PC-9 (cell line): ENCODE results near the gene KRT77. TPM values are rescaled to one million over a fixed set of nuclear protein-coding genes. Genes with fewer than 3 reads are reported as not detected.

ENCODE experiments used
- BruUV-seq: library from RNA; stranded (reverse); fragments of 400-500 nt; replicated peaks from 2 replicates; lab custom pipeline; 2021; lab: Mats Ljungman, UMichigan
- CTCF ChIA-PET: fragments of 300-600 bp; sonication (Branson Sonifier 250); formaldehyde crosslinking; loops from one replicate; lab custom pipeline; 2022; ENCODE audit warnings: antibody characterized with exemption; lab: Charles Lee
- POLR2A ChIA-PET: fragments of 300-600 bp; sonication (Branson Sonifier 250); formaldehyde crosslinking; loops from one replicate; lab custom pipeline; 2022; ENCODE audit warnings: antibody characterized with exemption; ENCODE audit not compliant: unreplicated experiment; lab: Charles Lee
- DNase-seq, 2 experiments: peaks; one replicate each; pipeline versions ENCODE4 v3.0.0 to v3.0.0-alpha.2; 2015 to 2022; ENCODE audit warnings: mixed read lengths in 1 of 2
- H2AFZ ChIP-seq: fragments of 200-600 bp; sonication (generic); 2 replicates; pipeline ENCODE4 v1.8.1; 2017; ENCODE audit warnings: antibody characterized with exemption
- H3F3A ChIP-seq: fragments of 200-600 bp; sonication (generic); 2 replicates; pipeline ENCODE4 v1.8.1; 2017; ENCODE audit warnings: antibody characterized with exemption, mild to moderate bottlenecking, low read depth; ENCODE audit not compliant: insufficient read depth
- H3K27ac ChIP-seq: fragments of 200-600 bp; sonication (generic); 2 replicates; pipeline ENCODE4 v1.6.1; 2016; ENCODE audit warnings: mixed run types
- H3K27me3 ChIP-seq: fragments of 200-600 bp; sonication (generic); 2 replicates; pipeline ENCODE4 v1.6.1; 2016; ENCODE audit warnings: low read depth, mixed run types; ENCODE audit not compliant: insufficient read depth
- H3K36me3 ChIP-seq: fragments of 200-600 bp; sonication (generic); 2 replicates; pipeline ENCODE4 v1.6.1; 2016; ENCODE audit warnings: low read depth, mixed run types
- H3K4me1 ChIP-seq: fragments of 200-600 bp; sonication (generic); replicated peaks from 2 replicates; pipeline ENCODE4 v1.6.1; 2016; ENCODE audit warnings: mixed run types; ENCODE audit not compliant: insufficient read depth
- H3K4me2 ChIP-seq: fragments of 200-600 bp; sonication (generic); 2 replicates; pipeline ENCODE4 v1.6.1; 2017; ENCODE audit warnings: mixed run types
- H3K4me3 ChIP-seq: fragments of 200-600 bp; sonication (generic); 2 replicates; pipeline ENCODE4 v1.6.1; 2016; ENCODE audit warnings: mixed run types
- H3K79me2 ChIP-seq: fragments of 200-600 bp; sonication (generic); 2 replicates; pipeline ENCODE4 v1.6.1; 2017; ENCODE audit warnings: low read depth, mixed run types
- H3K9me2 ChIP-seq: fragments of 200-600 bp; sonication (generic); 2 replicates; pipeline ENCODE4 v1.8.1; 2017; ENCODE audit warnings: mild to moderate bottlenecking; ENCODE audit not compliant: insufficient read depth
- H3K9me3 ChIP-seq: fragments of 200-600 bp; sonication (generic); 2 replicates; pipeline ENCODE4 v1.8.1; 2016; ENCODE audit warnings: low read depth; ENCODE audit not compliant: insufficient read depth
- H4K20me1 ChIP-seq: fragments of 200-600 bp; sonication (generic); 2 replicates; pipeline ENCODE4 v1.8.1; 2017; ENCODE audit not compliant: insufficient read depth
- CTCF ChIP-seq: fragments of 200-600 bp; sonication (generic); conservative IDR thresholded peaks from 2 replicates; pipeline ENCODE4 v1.6.1; 2017; ENCODE audit warnings: mixed run types, antibody characterized with exemption, mild to moderate bottlenecking, moderate library complexity
- EZH2 ChIP-seq: fragments of 200-600 bp; sonication (generic); IDR thresholded peaks from 2 replicates; pipeline ENCODE4 v1.8.0; 2017; ENCODE audit warnings: antibody characterized with exemption, low read depth
- intact Hi-C: fragments of 100-400 bp; cut with micrococcal nuclease; formaldehyde crosslinking; loops from one replicate; pipeline ENCODE4 v1.10.0; 2022; ENCODE audit not compliant: unreplicated experiment
- total RNA-seq: library from RNA; stranded (reverse); gene quantifications from 2 replicates; pipeline ENCODE4 v1.2.3, GENCODE V29; 2021

The KRT77 gene
- total RNA-seq, 1 experiment from 2014 or later: not detected

- no TSS peak for BruUV-seq
- POLR2A ChIA-PET: no interaction called here
- Histone ChIP-seq H3K27ac (no peak overlapping the region), H2AFZ (no peak overlapping the region), H3K27me3 (no peaks in the 10 kb centered on the region), H3K9me3 (no peaks in the 10 kb centered on the region), H3F3A (no peaks in the 10 kb centered on the region), H3K4me2 (no peak overlapping the region), H4K20me1 (no peaks in the 10 kb centered on the region), H3K4me3 (no peak overlapping the region), H3K4me1 (peaks cover 11% of the 10 kb centered on the region; the same call in 1 of the 2 replicates), H3K36me3 (no peaks in the 10 kb centered on the region), H3K9me2 (no peaks in the 10 kb centered on the region), H3K79me2 (no peaks in the 10 kb centered on the region)
- DNase-seq: no peak
- CTCF ChIA-PET: no interaction called here
- intact Hi-C loops: no loop called here
- TF ChIP-seq EZH2 (no peak), CTCF (no peak)
Observed at GRCh38 chr12:52643233-52644077, 59.9 kb downstream of the KRT77 start.

- Histone ChIP-seq H3K4me2 (no peak overlapping the region), H2AFZ (no peak overlapping the region), H3K27me3 (no peaks in the 10 kb centered on the region), H4K20me1 (no peaks in the 10 kb centered on the region), H3K4me1 (peaks cover 11% of the 10 kb centered on the region; the same call in 1 of the 2 replicates), H3K36me3 (no peaks in the 10 kb centered on the region), H3K27ac (no peak overlapping the region), H3K9me3 (no peaks in the 10 kb centered on the region), H3K4me3 (no peak overlapping the region), H3K79me2 (no peaks in the 10 kb centered on the region), H3K9me2 (no peaks in the 10 kb centered on the region), H3F3A (no peaks in the 10 kb centered on the region)
- intact Hi-C loops: no loop called here
- no peak for DNase-seq
- CTCF ChIA-PET: no interaction called here
- POLR2A ChIA-PET: no interaction called here
- BruUV-seq: no TSS peak
- TF ChIP-seq EZH2: no peak
- no peak for TF ChIP-seq CTCF
Observed at GRCh38 chr12:52641468-52641867, 61.9 kb downstream of the KRT77 start.

Other genes starting within 250 kb of the KRT77 start
- gene KRT6C, start 229.7 kb downstream of the KRT77 start, total RNA-seq: not detected in 2 replicates
- 55.9 and 87.5 TPM in 2 replicates for gene KRT6A, start 210.3 kb downstream of the KRT77 start, total RNA-seq
- gene KRT5, start 183.1 kb downstream of the KRT77 start, total RNA-seq: 89.7 and 134 TPM in 2 replicates
- gene KRT71, start 150.4 kb downstream of the KRT77 start, total RNA-seq: not detected in 2 replicates
- not detected in 2 replicates for gene KRT74, start 129.7 kb downstream of the KRT77 start, total RNA-seq
- not detected in 2 replicates for gene KRT72, start 102.1 kb downstream of the KRT77 start, total RNA-seq
- not detected in 2 replicates for gene KRT73, start 85.0 kb downstream of the KRT77 start, total RNA-seq
- not detected in 2 replicates for gene KRT2, start 51.3 kb downstream of the KRT77 start, total RNA-seq
- gene KRT1, start 23.1 kb downstream of the KRT77 start, total RNA-seq: not detected in 2 replicates
- gene KRT76, start 73.8 kb upstream of the KRT77 start, total RNA-seq: not detected in 2 replicates
- gene KRT3, start 92.6 kb upstream of the KRT77 start, total RNA-seq: 0.24 and 0.73 TPM in 2 replicates
- gene KRT4, start 110.6 kb upstream of the KRT77 start, total RNA-seq: 3.0 and 5.3 TPM in 2 replicates
- gene KRT79, start 130.8 kb upstream of the KRT77 start, total RNA-seq: 0.28 TPM in 1 of 2 replicates, not detected in the other
- 1.5 and 1.7 TPM in 2 replicates for gene KRT78, start 145.5 kb upstream of the KRT77 start, total RNA-seq
- 2,689 and 2,962 TPM in 2 replicates for gene KRT8, start 201.6 kb upstream of the KRT77 start, total RNA-seq
- gene KRT18, start 245.6 kb upstream of the KRT77 start, total RNA-seq: 2,869 and 2,977 TPM in 2 replicates